Measurements from ENCODE around the gene TP53INP2. TPM values are rescaled to one million over a fixed set of nuclear protein-coding genes. Genes with fewer than 3 reads are reported as not detected.

Gene TP53INP2
- total RNA-seq, 1 experiment from 2014 or later: 4.9 TPM

GRCh38 chr20:34689486-34689885 is 14.7 kb upstream of the TP53INP2 start:
- no peaks in the 10 kb centered on the region for H3K27me3 ChIP-seq (ENCODE audit: insufficient read depth, low read depth)
- no peaks in the 10 kb centered on the region for H3K36me3 ChIP-seq (ENCODE audit: low read depth)
- no peaks in the 10 kb centered on the region for H4K20me1 ChIP-seq (ENCODE audit: insufficient read depth)
- H3K79me2 ChIP-seq (ENCODE audit: low read depth): no peaks in the 10 kb centered on the region
- intact Hi-C loops (cut with micrococcal nuclease; ENCODE audit: unreplicated experiment): no loop called here
- DNase-seq: peak in 1 of 2 experiments; percentile 56
- no peak overlapping the region for H3K27ac ChIP-seq
- no peak overlapping the region for H3K4me2 ChIP-seq
- ChIA-PET POLR2A (ENCODE audit: unreplicated experiment) (interaction anchor here (0.6 kb wide), 1 partner anchor 125 kb away, joined by 11 read pairs; no protein-coding TSS in a partner anchor), CTCF (no interaction called here)
- H3F3A ChIP-seq (ENCODE audit: insufficient read depth, low read depth): peaks cover 10% of the 10 kb centered on the region; the same call in 1 of the 2 replicates
- H3K9me3 ChIP-seq (ENCODE audit: insufficient read depth, low read depth): no peaks in the 10 kb centered on the region
- H3K4me1 ChIP-seq (replicated peaks; ENCODE audit: insufficient read depth): no peaks in the 10 kb centered on the region; the same call in 1 of the 2 replicates
- no peaks in the 10 kb centered on the region for H3K9me2 ChIP-seq (ENCODE audit: insufficient read depth)
- H2AFZ ChIP-seq: no peak overlapping the region
- no TSS peak for BruUV-seq (replicated peaks)
- TF ChIP-seq CTCF (conservative IDR thresholded peaks at IDR 0.05): no peak
- no peak for TF ChIP-seq EZH2 (IDR thresholded peaks at IDR 0.05; ENCODE audit: low read depth)
- H3K4me3 ChIP-seq: no peak overlapping the region

DNA sequence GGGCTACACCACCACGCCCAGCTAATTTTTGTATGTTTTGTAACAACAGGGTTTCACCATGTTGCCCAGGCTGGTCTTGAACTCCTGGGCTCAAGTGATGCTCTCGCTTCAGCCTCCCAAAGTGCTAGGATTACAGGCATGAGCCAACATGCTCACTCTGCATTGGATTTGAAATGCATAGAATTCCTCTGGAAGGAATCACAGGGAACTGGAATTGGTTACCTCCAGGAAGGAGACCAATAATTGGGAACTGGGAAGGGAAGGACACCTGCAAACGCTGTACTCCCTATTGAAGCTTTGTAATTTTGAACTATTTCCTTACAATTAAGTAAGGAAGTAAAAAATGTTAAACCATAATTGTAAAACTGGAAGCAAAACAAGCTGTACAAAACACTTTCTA is 12.3 kb upstream of the TP53INP2 start:
- no peak for DNase-seq
- intact Hi-C loops (cut with micrococcal nuclease; ENCODE audit: unreplicated experiment): no loop called here
- no peak overlapping the region for H3K27ac ChIP-seq
- no peak for TF ChIP-seq EZH2 (IDR thresholded peaks at IDR 0.05; ENCODE audit: low read depth)
- TF ChIP-seq CTCF (conservative IDR thresholded peaks at IDR 0.05): no peak
- no peak overlapping the region for H3K4me3 ChIP-seq
- no peaks in the 10 kb centered on the region; the same call in 1 of the 2 replicates for H3K4me1 ChIP-seq (replicated peaks; ENCODE audit: insufficient read depth)
- no peaks in the 10 kb centered on the region for H3K9me2 ChIP-seq (ENCODE audit: insufficient read depth)
- no peaks in the 10 kb centered on the region for H3K36me3 ChIP-seq (ENCODE audit: low read depth)
- H3K4me2 ChIP-seq: no peak overlapping the region
- H3F3A ChIP-seq (ENCODE audit: insufficient read depth, low read depth): peaks cover 10% of the 10 kb centered on the region; the same call in 1 of the 2 replicates
- H2AFZ ChIP-seq: no peak overlapping the region
- H3K9me3 ChIP-seq (ENCODE audit: insufficient read depth, low read depth): no peaks in the 10 kb centered on the region
- POLR2A ChIA-PET (ENCODE audit: unreplicated experiment): no interaction called here
- BruUV-seq (replicated peaks): no TSS peak
- H3K79me2 ChIP-seq (ENCODE audit: low read depth): no peaks in the 10 kb centered on the region
- H3K27me3 ChIP-seq (ENCODE audit: insufficient read depth, low read depth): no peaks in the 10 kb centered on the region
- no peaks in the 10 kb centered on the region for H4K20me1 ChIP-seq (ENCODE audit: insufficient read depth)
- CTCF ChIA-PET: no interaction called here

DNA sequence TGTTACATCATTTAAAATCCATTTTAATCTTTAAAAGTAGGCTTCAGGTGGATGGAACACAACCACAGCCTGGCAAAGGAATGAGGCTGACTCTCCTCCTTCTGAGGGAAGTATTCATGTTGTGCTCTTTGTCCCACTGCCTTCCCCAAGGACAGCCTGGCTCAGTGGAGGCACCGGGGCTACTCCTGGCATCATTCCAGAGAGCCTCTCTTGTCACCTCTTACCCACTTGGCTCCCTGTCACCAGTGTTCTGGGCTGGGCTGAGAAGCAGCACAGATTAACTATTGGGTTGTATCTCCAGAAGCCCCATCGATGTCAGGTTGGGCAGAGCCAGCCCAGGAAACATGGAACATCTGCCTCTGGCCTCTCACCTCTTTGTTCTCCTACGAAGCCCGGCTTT is 10.7 kb upstream of the TP53INP2 start:
- Histone ChIP-seq H2AFZ (no peak overlapping the region), H3K4me3 (no peak overlapping the region), H3K4me2 (no peak overlapping the region), H3K27me3 (ENCODE audit: insufficient read depth, low read depth) (no peaks in the 10 kb centered on the region), H4K20me1 (ENCODE audit: insufficient read depth) (no peaks in the 10 kb centered on the region), H3K4me1 (replicated peaks; ENCODE audit: insufficient read depth) (no peaks in the 10 kb centered on the region; the same call in 1 of the 2 replicates), H3K9me2 (ENCODE audit: insufficient read depth) (no peaks in the 10 kb centered on the region), H3K27ac (no peak overlapping the region), H3K36me3 (ENCODE audit: low read depth) (no peaks in the 10 kb centered on the region), H3F3A (ENCODE audit: insufficient read depth, low read depth) (peaks cover 10% of the 10 kb centered on the region; the same call in 1 of the 2 replicates), H3K9me3 (ENCODE audit: insufficient read depth, low read depth) (no peaks in the 10 kb centered on the region), H3K79me2 (ENCODE audit: low read depth) (no peaks in the 10 kb centered on the region)
- intact Hi-C loops (cut with micrococcal nuclease; ENCODE audit: unreplicated experiment): no loop called here
- no TSS peak for BruUV-seq (replicated peaks)
- no peak for DNase-seq
- TF ChIP-seq EZH2 (IDR thresholded peaks at IDR 0.05; ENCODE audit: low read depth) (no peak), CTCF (conservative IDR thresholded peaks at IDR 0.05) (no peak)
- ChIA-PET CTCF (interaction anchor here (0.7 kb wide), 1 partner anchor 517 kb away, joined by 5 read pairs; no protein-coding TSS in a partner anchor), POLR2A (ENCODE audit: unreplicated experiment) (no interaction called here)

Measured in PC-9 (cell line).